ENCODE data around the gene CD79A. TPM values are rescaled to one million over a fixed set of nuclear protein-coding genes. Genes with fewer than 3 reads are reported as not detected.
A peak's percentile ranks its signal among the peaks of the same experiment; 100 is the strongest.

Gene CD79A
- total RNA-seq, 4 donors from 2014 or later: 0.29 to 0.62 TPM; not detected in 2

DNA sequence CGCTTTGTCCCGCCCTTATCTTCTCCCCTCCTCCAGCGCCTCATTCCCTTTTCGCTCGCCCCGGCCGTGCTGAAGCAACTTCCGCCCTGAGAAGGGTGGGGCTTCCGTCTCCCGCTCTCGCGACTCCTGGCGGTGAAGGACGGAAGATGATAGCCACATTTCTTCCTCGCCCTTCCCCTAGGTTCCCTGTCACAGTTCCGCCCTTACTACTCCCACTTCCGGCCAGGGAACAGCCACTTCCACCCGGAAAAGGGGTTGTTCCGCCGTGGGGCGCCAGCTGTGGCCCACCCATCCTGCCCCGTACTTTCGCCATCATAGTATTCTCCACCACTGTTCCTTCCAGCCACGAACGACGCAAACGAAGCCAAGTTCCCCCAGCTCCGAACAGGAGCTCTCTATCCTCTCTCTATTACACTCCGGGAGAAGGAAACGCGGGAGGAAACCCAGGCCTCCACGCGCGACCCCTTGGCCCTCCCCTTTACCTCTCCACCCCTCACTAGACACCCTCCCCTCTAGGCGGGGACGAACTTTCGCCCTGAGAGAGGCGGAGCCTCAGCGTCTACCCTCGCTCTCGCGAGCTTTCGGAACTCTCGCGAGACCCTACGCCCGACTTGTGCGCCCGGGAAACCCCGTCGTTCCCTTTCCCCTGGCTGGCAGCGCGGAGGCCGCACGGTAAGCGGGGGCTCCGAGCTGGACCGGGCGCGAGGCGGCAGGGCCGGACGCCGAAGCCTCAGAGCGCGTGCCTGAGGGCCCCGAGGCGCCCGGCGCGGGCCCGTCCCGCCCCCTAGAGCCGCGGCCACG lies 17.3 kb upstream of the CD79A start, which contains the start of gene RPS19:
TSS of gene RPS19 (plus strand) at position 638 of the 801 bp plus-strand sequence. CDS start 520 bp downstream, outside the sequence.
- H3K4me1 ChIP-seq: peaks cover 6 to 24% of the 10 kb centered on the region in 2 donors
- H3K4me3 ChIP-seq: peak within 1 kb of the TSS; percentile 65 to 77
- DNase-seq: peak; percentile 98 to 100
- no peaks in the 10 kb centered on the region for H3K9me3 ChIP-seq
- peak within 1 kb of the TSS; percentile 90 to 98 for H3K27ac ChIP-seq
- H3K36me3 ChIP-seq: no peaks in the 10 kb centered on the region
- no peaks in the 10 kb centered on the region for H3K27me3 ChIP-seq
- intact Hi-C loops (cut with DNase I; ENCODE audit: low total_unique reads): no loop called here
- peak; percentile 46 to 85 (median 74) for TF ChIP-seq CTCF (IDR thresholded peaks at IDR 0.05)
- peak; percentile 45 to 81 for TF ChIP-seq POLR2A (IDR thresholded peaks at IDR 0.05)

DNA sequence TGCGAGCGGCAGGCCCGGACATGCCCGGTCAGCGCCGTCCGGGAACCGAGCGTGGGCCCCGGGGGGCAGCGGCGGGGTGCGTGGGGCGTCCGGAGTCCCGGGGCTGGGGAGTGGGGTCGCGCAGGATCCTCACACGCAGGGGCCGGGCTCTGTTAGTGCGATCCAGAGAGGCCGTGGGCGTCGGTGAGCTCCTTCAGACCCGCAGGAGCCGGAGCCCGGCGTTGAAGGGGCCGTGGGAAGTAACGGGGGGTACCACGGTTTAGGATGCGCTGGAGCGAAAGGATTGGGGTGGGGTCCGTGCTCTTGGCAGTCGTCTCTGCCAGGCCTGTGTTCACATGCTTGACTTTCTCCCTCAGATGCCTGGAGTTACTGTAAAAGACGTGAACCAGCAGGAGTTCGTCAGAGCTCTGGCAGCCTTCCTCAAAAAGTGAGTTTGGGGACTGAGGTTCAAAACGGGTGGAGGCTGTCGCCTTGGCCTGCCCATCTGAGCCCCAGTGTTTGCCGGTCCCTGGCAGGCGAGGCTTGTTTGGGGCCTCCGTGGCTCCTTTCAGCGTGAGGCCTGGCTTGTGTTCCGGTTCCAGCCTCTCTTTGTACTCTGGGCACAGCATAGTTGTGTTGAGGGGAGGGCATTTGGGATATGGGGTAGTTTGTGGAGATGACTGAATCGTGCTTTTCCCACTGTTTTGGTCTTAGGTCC lies 16.5 kb upstream of the CD79A start:
- intact Hi-C loops (cut with DNase I; ENCODE audit: low total_unique reads): no loop called here
- peaks cover 6 to 27% of the 10 kb centered on the region in 2 donors for H3K4me1 ChIP-seq
- H3K36me3 ChIP-seq: no peaks in the 10 kb centered on the region
- no peak for DNase-seq
- H3K9me3 ChIP-seq: no peaks in the 10 kb centered on the region
- H3K27me3 ChIP-seq: no peaks in the 10 kb centered on the region
- TF ChIP-seq CTCF (IDR thresholded peaks at IDR 0.05): no peak
- no peak for TF ChIP-seq POLR2A (IDR thresholded peaks at IDR 0.05)
- H3K27ac ChIP-seq: peak overlapping the region; percentile 90 to 98
- peak overlapping the region; percentile 65 to 77 for H3K4me3 ChIP-seq

DNA sequence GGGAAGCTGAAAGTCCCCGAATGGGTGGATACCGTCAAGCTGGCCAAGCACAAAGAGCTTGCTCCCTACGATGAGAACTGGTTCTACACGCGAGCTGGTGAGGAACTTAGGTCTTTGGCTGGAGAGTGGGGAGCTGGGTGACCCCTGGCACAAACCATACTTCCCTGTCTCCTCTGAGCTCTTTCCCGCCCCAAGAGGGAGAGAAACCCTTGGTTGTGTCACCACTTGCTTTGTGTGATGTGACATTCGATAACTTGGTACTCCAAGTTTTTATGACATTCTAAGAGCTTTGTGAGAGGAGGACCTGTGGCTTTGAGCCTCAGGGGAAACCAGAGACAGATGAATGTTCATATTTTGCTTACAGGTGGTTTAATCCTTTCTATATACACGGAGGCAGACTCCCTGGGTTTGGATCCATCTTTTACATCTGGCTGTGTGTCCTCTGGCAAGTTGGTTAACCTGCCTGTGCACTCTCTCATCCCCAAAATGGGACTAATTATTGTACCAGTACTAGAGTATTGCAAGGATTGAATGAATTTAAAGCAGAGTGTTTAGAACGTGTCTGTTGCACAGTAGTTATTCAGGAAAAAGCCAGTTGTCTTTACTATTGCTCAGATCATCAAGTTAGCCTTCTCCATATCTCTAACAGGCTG lies 15.8 kb upstream of the CD79A start:
- Histone ChIP-seq H3K36me3 (no peaks in the 10 kb centered on the region), H3K4me3 (peak overlapping the region; percentile 65 to 77), H3K4me1 (peaks cover 6 to 27% of the 10 kb centered on the region in 2 donors), H3K27me3 (no peaks in the 10 kb centered on the region), H3K27ac (peak overlapping the region; percentile 90 to 98), H3K9me3 (no peaks in the 10 kb centered on the region)
- DNase-seq: no peak
- intact Hi-C loops (cut with DNase I; ENCODE audit: low total_unique reads): no loop called here
- TF ChIP-seq POLR2A (IDR thresholded peaks at IDR 0.05) (no peak), CTCF (IDR thresholded peaks at IDR 0.05) (no peak)

DNA sequence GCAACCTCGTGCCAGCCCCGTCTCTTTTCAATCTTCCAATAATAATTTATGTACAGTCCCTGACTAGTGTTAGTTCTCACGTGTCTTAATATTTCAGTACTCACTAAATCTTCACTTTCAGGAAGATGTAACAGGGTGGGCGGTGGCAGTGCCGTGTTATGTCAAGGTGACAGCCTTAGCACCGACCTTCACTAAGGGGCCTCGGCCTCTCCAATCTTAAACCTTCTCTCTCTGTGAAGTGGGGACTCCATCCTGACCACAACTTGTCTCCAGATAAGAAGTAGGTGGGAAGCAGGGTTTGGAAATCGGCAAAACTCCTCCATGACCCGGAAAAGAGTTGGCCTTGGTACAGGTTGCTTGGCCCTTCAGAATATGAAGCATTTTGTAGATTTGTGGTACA lies 15.2 kb upstream of the CD79A start:
- H3K4me3 ChIP-seq: no peak overlapping the region
- intact Hi-C loops (cut with DNase I; ENCODE audit: low total_unique reads): no loop called here

More for the DNA sequence above, 15.2 kb upstream of the CD79A start:
- DNase-seq: no peak
- no peaks in the 10 kb centered on the region for H3K27me3 ChIP-seq
- H3K4me1 ChIP-seq: peaks cover 6 to 27% of the 10 kb centered on the region in 2 donors
- no peaks in the 10 kb centered on the region for H3K9me3 ChIP-seq
- no peaks in the 10 kb centered on the region for H3K36me3 ChIP-seq
- no peak for TF ChIP-seq CTCF (IDR thresholded peaks at IDR 0.05)
- TF ChIP-seq POLR2A (IDR thresholded peaks at IDR 0.05): no peak
- H3K27ac ChIP-seq: no peak overlapping the region
